Gastrocnemius medialis (tissue), 4 donors: ENCODE data around the gene CAPSL.

Experiments
- POLR2A ChIP-seq, 2 donors: fragments of 450-650 bp; IDR thresholded peaks; one replicate each; pipeline ENCODE4 v1.6.1; 2017; ENCODE audit warnings: antibody characterized with exemption in 2 of 2, mild to moderate bottlenecking in 2 of 2, moderate library complexity in 2 of 2
- TF ChIP-seq, protein P1 (sequence below), 5 experiments: fragments of 450-650 bp in 3 of 5; fragments of 200-600 bp in 2 of 5; sonication (generic) in 2 of 5; IDR thresholded peaks in 4 of 5; conservative IDR thresholded peaks in 1 of 5; 1 replicate in 4 of 5; 2 replicates in 1 of 5; pipeline ENCODE4 v1.5.1; 2016 to 2019; ENCODE audit warnings: antibody characterized with exemption in 5 of 5, mild to moderate bottlenecking in 3 of 5, moderate library complexity in 3 of 5

DNA sequence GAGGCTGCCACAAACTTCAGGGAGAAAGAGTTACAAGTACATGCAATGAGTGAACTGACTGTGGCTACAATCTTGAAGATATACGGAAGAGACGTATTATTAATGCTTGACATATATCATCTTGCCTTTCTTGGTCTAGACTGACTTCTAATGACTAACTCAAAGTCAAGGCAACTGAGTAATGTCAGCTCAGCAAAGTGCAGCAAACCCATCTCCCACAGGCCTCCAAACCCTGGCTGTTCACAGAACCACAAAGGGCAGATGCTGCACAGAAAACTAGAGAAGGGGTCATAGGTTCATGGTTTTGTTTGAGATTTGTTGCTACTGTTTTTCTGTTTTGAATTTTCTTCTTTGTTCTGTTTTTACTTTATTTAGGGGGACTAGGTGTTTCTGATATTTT lies 60.8 kb downstream of the CAPSL start:
- TF ChIP-seq, protein P1, sequence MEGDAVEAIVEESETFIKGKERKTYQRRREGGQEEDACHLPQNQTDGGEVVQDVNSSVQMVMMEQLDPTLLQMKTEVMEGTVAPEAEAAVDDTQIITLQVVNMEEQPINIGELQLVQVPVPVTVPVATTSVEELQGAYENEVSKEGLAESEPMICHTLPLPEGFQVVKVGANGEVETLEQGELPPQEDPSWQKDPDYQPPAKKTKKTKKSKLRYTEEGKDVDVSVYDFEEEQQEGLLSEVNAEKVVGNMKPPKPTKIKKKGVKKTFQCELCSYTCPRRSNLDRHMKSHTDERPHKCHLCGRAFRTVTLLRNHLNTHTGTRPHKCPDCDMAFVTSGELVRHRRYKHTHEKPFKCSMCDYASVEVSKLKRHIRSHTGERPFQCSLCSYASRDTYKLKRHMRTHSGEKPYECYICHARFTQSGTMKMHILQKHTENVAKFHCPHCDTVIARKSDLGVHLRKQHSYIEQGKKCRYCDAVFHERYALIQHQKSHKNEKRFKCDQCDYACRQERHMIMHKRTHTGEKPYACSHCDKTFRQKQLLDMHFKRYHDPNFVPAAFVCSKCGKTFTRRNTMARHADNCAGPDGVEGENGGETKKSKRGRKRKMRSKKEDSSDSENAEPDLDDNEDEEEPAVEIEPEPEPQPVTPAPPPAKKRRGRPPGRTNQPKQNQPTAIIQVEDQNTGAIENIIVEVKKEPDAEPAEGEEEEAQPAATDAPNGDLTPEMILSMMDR (IDR thresholded peaks at IDR 0.05 in 4 of 5, conservative IDR thresholded peaks at IDR 0.05 in 1 of 5): no peak
- no peak for TF ChIP-seq POLR2A (IDR thresholded peaks at IDR 0.05)
